Lower lobe of right lung (tissue), 2 donors: ENCODE results near the gene PNPLA8. TPM values are rescaled to one million over a fixed set of nuclear protein-coding genes. Genes with fewer than 3 reads are reported as not detected.
A peak's percentile ranks its signal among the peaks of the same experiment; 100 is the strongest.

Source experiments
- ATAC-seq, 2 donors: fragments of 200-7000 bp; cut with Tn5 transposase; one replicate each; pipeline ENCODE4 v1.9.1; 2020 to 2022; ENCODE audit warnings: mild to moderate bottlenecking in 2 of 2, moderate library complexity in 2 of 2
- DNase-seq: peaks from one replicate; pipeline ENCODE4 v3.0.0-alpha.2; 2020
- H3K27ac ChIP-seq: fragments of 200-600 bp; one replicate; pipeline ENCODE4 v1.8.0; 2022
- H3K27me3 ChIP-seq: fragments of 200-600 bp; one replicate; pipeline ENCODE4 v1.8.0; 2022; ENCODE audit warnings: low read depth
- H3K36me3 ChIP-seq: fragments of 200-600 bp; one replicate; pipeline ENCODE4 v1.8.0; 2022; ENCODE audit warnings: mild to moderate bottlenecking
- H3K4me1 ChIP-seq: fragments of 200-600 bp; one replicate; pipeline ENCODE4 v1.8.0; 2022
- H3K4me3 ChIP-seq: fragments of 200-600 bp; one replicate; pipeline ENCODE4 v1.8.0; 2022; ENCODE audit warnings: mild to moderate bottlenecking
- H3K9me3 ChIP-seq: fragments of 200-600 bp; one replicate; pipeline ENCODE4 v1.8.0; 2022
- intact Hi-C: fragments of 100-400 bp; cut with DNase I; formaldehyde crosslinking; loops from one replicate; pipeline ENCODE4 v1.11.0; 2022
- long read RNA-seq: library from polyadenylated mRNA; unstranded; transcript quantifications from one replicate; pipeline ENCODE4 v2.0.0, GENCODE V29; 2021
- total RNA-seq: library from RNA; stranded (reverse); fragmentation: NEBNext Ultra II Directional; extraction: Animal tissue kit (Norgen Biotek cat#: 25700); gene quantifications from one replicate; pipeline ENCODE4 v1.2.1, GENCODE V29; 2021
- TF ChIP-seq, protein P1 (sequence below): fragments of 200-600 bp; IDR thresholded peaks from one replicate; pipeline ENCODE4 v1.8.0; 2022; ENCODE audit warnings: antibody characterized with exemption, mild to moderate bottlenecking
- donor health status: DM: no; HTN: yes; CAD: no; lungs with severe emphysema.

The PNPLA8 gene
- total RNA-seq: 27.8 TPM
- long read RNA-seq, transcript PNPLA8-206 (10 exons, 3,462 nt): minor isoform, 9 of 53 reads
- long read RNA-seq, transcript PNPLA8-201 (11 exons, 3,490 nt): major isoform, 28 of 53 reads
- long read RNA-seq, partial matches to known transcripts: 6 of 53 reads
- long read RNA-seq, other reads (novel, unspliced or antisense): 6 of 53 reads

GRCh38 chr7:108525985-108526767 lies at the start of gene PNPLA8:
Gene PNPLA8, minus strand, starts transcription at chr7:108526135. Its CDS starts 10,644 bp downstream, at chr7:108515491.
- Histone ChIP-seq H3K4me1 (peaks cover 30% of the 10 kb centered on the region), H3K4me3 (peak within 1 kb of the TSS; percentile 74), H3K27me3 (no peaks in the 10 kb centered on the region), H3K36me3 (no peaks in the 10 kb centered on the region), H3K9me3 (no peaks in the 10 kb centered on the region), H3K27ac (peak within 1 kb of the TSS; percentile 98)
- ATAC-seq (peak; percentile 96 to 98), DNase-seq (peak; percentile 100)
- intact Hi-C loops: no loop called here
- TF ChIP-seq, protein P1, sequence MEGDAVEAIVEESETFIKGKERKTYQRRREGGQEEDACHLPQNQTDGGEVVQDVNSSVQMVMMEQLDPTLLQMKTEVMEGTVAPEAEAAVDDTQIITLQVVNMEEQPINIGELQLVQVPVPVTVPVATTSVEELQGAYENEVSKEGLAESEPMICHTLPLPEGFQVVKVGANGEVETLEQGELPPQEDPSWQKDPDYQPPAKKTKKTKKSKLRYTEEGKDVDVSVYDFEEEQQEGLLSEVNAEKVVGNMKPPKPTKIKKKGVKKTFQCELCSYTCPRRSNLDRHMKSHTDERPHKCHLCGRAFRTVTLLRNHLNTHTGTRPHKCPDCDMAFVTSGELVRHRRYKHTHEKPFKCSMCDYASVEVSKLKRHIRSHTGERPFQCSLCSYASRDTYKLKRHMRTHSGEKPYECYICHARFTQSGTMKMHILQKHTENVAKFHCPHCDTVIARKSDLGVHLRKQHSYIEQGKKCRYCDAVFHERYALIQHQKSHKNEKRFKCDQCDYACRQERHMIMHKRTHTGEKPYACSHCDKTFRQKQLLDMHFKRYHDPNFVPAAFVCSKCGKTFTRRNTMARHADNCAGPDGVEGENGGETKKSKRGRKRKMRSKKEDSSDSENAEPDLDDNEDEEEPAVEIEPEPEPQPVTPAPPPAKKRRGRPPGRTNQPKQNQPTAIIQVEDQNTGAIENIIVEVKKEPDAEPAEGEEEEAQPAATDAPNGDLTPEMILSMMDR: no peak

DNA sequence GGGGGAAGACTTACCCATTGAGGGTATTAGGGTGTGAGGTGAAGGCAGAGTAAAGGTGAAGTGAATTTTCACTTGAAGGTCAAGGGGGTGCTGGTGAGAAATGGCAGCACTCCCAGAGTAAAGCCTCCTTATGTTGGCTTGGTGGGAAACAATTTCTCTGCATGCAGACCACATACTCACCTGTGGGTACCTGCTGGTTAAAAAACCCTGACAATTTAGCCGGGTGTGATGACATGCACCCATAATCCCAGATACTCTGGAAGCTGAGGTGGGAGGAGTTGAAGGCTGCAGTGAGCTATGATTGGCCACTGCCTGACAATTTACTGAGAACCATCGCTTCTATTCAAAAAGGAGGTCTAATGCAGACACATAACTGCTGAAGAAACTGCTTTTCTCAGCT lies 49.2 kb upstream of the PNPLA8 start:
- H3K36me3 ChIP-seq: peaks cover 48% of the 10 kb centered on the region
- no peak overlapping the region for H3K4me3 ChIP-seq
- DNase-seq (no peak), ATAC-seq (no peak)
- intact Hi-C loops: no loop called here
- peaks cover 27% of the 10 kb centered on the region for H3K4me1 ChIP-seq
- TF ChIP-seq, protein P1: no peak
- H3K9me3 ChIP-seq: no peaks in the 10 kb centered on the region
- H3K27me3 ChIP-seq: no peaks in the 10 kb centered on the region
- H3K27ac ChIP-seq: no peak overlapping the region

DNA sequence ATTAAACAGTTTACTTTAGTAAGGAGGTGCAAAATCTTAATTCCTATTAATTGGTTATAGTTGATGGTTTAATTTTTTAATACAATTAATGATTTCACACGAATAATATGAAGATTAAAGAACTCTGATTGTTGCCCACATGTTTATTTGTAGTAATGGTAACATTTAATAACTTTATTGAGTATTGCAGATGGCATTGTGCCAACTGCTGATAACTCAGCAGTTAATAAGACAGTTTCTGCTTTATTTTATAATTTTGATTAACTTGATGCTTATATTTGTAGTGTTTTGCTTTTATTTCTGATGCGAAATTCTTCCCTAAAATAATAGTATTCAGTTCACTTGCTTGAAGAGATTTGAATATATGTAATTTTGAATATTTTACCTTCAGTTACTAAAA lies 46.5 kb upstream of the PNPLA8 start:
- ATAC-seq (no peak), DNase-seq (no peak)
- H3K4me1 ChIP-seq: peaks cover 41% of the 10 kb centered on the region
- no peaks in the 10 kb centered on the region for H3K27me3 ChIP-seq
- peaks cover 40% of the 10 kb centered on the region for H3K36me3 ChIP-seq
- H3K27ac ChIP-seq: no peak overlapping the region
- TF ChIP-seq, protein P1: no peak
- H3K4me3 ChIP-seq: no peak overlapping the region
- no peaks in the 10 kb centered on the region for H3K9me3 ChIP-seq
- intact Hi-C loops: no loop called here

DNA sequence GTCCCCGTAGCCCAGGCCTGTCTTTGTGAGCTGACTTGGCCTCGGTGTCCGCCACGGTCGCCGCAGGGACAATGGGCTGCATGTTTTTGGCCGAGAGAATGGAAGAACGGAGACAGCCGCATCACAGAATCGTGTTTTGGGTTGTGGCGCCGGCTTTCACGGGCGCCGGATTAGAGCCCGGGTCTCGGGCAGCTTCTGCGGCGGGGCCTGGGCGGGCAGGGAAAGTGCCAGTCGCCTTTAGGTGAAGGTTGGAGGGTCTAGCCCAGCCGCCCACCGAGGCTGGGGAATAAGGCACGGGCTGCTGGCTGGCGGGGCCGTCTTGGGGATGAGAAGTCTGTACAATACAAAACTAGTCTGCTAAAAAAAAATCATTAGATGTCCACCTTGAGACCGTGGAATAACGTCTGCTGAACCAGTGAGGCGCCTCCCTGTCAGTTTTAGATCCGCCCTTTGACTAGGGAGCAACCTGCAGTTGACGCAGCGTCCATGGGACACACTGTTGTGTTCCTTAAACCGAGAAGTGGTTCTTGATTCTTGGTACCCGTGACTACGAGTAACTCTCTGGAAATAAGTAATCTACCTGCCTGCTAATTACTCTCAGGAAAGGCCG lies 44.3 kb upstream of the PNPLA8 start:
- Histone ChIP-seq H3K4me1 (peaks cover 44% of the 10 kb centered on the region), H3K27me3 (no peaks in the 10 kb centered on the region), H3K27ac (peak overlapping the region; percentile 98), H3K9me3 (no peaks in the 10 kb centered on the region), H3K36me3 (peaks cover 38% of the 10 kb centered on the region), H3K4me3 (peak overlapping the region; percentile 91)
- ATAC-seq (peak; percentile 73 to 78), DNase-seq (peak; percentile 70)
- intact Hi-C loops: no loop called here
- TF ChIP-seq, protein P1: no peak

DNA sequence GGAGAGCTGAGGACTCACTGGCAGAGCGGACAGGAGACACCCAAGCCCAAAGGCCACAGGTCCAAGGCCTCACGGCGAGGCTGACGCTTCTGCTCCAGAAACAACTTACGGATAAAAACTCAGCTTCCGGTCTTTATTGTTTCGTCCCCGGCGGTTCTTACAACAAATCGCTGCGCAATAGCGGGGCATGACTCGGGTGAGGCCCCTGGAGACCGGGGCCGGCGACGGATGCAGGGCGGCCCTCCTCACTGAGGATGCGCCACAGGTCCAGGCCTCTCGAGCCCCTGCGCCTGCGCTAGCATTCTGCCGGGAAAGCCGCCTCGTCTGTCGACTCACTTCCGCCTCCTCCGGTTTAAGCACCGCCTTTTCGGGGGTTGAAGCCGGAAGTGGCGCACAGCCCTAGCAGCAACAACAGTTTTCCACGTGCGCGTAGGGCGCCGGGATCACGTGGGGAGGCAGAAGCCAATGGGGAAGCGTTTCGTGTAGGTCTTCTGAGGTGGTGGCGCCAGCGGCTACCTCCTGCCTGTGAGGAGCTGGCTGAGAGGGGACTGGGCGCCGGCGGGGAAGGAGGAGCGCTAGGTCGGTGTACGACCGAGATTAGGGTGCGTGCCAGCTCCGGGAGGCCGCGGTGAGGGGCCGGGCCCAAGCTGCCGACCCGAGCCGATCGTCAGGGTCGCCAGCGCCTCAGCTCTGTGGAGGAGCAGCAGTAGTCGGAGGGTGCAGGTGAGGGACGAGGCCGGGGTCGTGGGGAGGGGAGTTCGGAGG lies 43.6 kb upstream of the PNPLA8 start, which contains the start of the genes DNAJB9 and THAP5:
Gene DNAJB9 (plus strand): TSS at position 494 of the 765 bp plus-strand sequence. CDS start 1,853 bp downstream, outside the sequence.
Gene THAP5 (minus strand): TSS at position 326 of the 765 bp plus-strand sequence. CDS start 137 bp downstream, at position 189.
- Histone ChIP-seq H3K27me3 (no peaks in the 10 kb centered on the region), H3K9me3 (no peaks in the 10 kb centered on the region), H3K4me3 (peak within 1 kb of the TSS; percentile 91), H3K4me1 (peaks cover 44% of the 10 kb centered on the region), H3K27ac (peak within 1 kb of the TSS; percentile 98), H3K36me3 (peaks cover 38% of the 10 kb centered on the region)
- intact Hi-C loops: no loop called here
- DNase-seq (peak; percentile 99), ATAC-seq (peak; percentile 98 to 99)
- TF ChIP-seq, protein P1: no peak
